DND-41 (cell line): ENCODE measurements around the gene RADIL.

Source experiments
- CTCF ChIP-seq: IDR thresholded peaks from 2 replicates; pipeline ENCODE4 v1.5.1; 2012; ENCODE audit warnings: borderline replicate concordance, low read length, moderate library complexity, mild to moderate bottlenecking; ENCODE audit not compliant: poor library complexity, severe bottlenecking; ENCODE audit errors: extremely low read depth
- EZH2 ChIP-seq: IDR thresholded peaks from 3 replicates; pipeline ENCODE4 v1.6.1; 2012; ENCODE audit warnings: borderline replicate concordance, low read depth, mild to moderate bottlenecking, moderate library complexity, low read length, inconsistent platforms; ENCODE audit not compliant: severe bottlenecking

- TF ChIP-seq CTCF (peak; percentile 9), EZH2 (no peak)
Observed at GRCh38 chr7:4883372-4884144, at the start of gene RADIL.
